Skeletal muscle tissue (tissue), 4 donors: ENCODE data around the gene CMKLR1. TPM values are rescaled to one million over a fixed set of nuclear protein-coding genes. Genes with fewer than 3 reads are reported as not detected.

ENCODE experiments used
- H3K27ac ChIP-seq: one replicate; pipeline ENCODE4 v1.7.0; 2013; ENCODE audit warnings: mild to moderate bottlenecking, low read depth, low read length, inconsistent platforms
- H3K27me3 ChIP-seq, 3 donors: one replicate each; pipeline ENCODE4 v1.7.0; 2013; ENCODE audit warnings: low read length in 3 of 3; ENCODE audit not compliant: control insufficient read depth in 3 of 3, insufficient read depth in 3 of 3
- H3K36me3 ChIP-seq, 3 donors: one replicate each; pipeline ENCODE4 v1.7.0; 2013; ENCODE audit warnings: low read length in 3 of 3; ENCODE audit not compliant: control insufficient read depth in 3 of 3, insufficient read depth in 3 of 3
- H3K4me1 ChIP-seq, 3 donors: one replicate each; pipeline ENCODE4 v1.7.0; 2013; ENCODE audit warnings: low read length in 3 of 3, mild to moderate bottlenecking in 3 of 3; ENCODE audit not compliant: control insufficient read depth in 3 of 3, insufficient read depth in 3 of 3
- H3K4me3 ChIP-seq, 3 donors: one replicate each; pipeline ENCODE4 v1.7.0; 2013; ENCODE audit warnings: low read length in 3 of 3
- H3K9ac ChIP-seq, 3 donors: one replicate each; pipeline ENCODE4 v1.7.0; 2013; ENCODE audit warnings: low read length in 3 of 3, mild to moderate bottlenecking in 3 of 3, moderate library complexity in 2 of 3, low read depth in 1 of 3
- H3K9me3 ChIP-seq, 3 donors: one replicate each; pipeline ENCODE4 v1.7.0; 2013; ENCODE audit warnings: low read length in 3 of 3; ENCODE audit not compliant: control insufficient read depth in 3 of 3
- total RNA-seq: library from RNA; depleted of rRNA; stranded (reverse); fragments of >200 nt; gene quantifications from one replicate; pipeline ENCODE4 v1.2.3, GENCODE V29; 2014
- donor health status: Osteomylitis.

The CMKLR1 gene
- total RNA-seq, 1 donor from 2014 or later: 5.7 TPM

- no peak overlapping the region for H3K27ac ChIP-seq
- peaks cover 0 to 2% (median 1%) of the 10 kb centered on the region in 3 donors for H3K9me3 ChIP-seq
- H3K4me1 ChIP-seq: peaks cover 15 to 29% (median 17%) of the 10 kb centered on the region in 3 donors
- no peak overlapping the region for H3K9ac ChIP-seq
- H3K27me3 ChIP-seq: peaks cover 0 to 2% (median 0%) of the 10 kb centered on the region in 3 donors
- no peak overlapping the region for H3K4me3 ChIP-seq
- H3K36me3 ChIP-seq: peaks cover 0 to 5% (median 0%) of the 10 kb centered on the region in 3 donors
These were observed 14.1 kb downstream of the CMKLR1 start for GRCh38 chr12:108325018-108325358.

GRCh38 chr12:108324351-108325017 is 14.6 kb downstream of the CMKLR1 start:
- no peak overlapping the region for H3K4me3 ChIP-seq
- peaks cover 0 to 3% (median 0%) of the 10 kb centered on the region in 3 donors for H3K36me3 ChIP-seq
- no peak overlapping the region for H3K9ac ChIP-seq
- no peaks in the 10 kb centered on the region for H3K9me3 ChIP-seq
- H3K27ac ChIP-seq: no peak overlapping the region
- H3K27me3 ChIP-seq: peaks cover 0 to 2% (median 0%) of the 10 kb centered on the region in 3 donors
- H3K4me1 ChIP-seq: peaks cover 15 to 29% (median 17%) of the 10 kb centered on the region in 3 donors

- H3K36me3 ChIP-seq: peaks cover 0 to 3% (median 0%) of the 10 kb centered on the region in 3 donors
- no peak overlapping the region for H3K27ac ChIP-seq
- no peaks in the 10 kb centered on the region for H3K9me3 ChIP-seq
- no peak overlapping the region for H3K4me3 ChIP-seq
- peaks cover 13 to 25% (median 17%) of the 10 kb centered on the region in 3 donors for H3K4me1 ChIP-seq
- H3K9ac ChIP-seq: no peak overlapping the region
- H3K27me3 ChIP-seq: peaks cover 0 to 2% (median 0%) of the 10 kb centered on the region in 3 donors
These were observed 15.5 kb downstream of the CMKLR1 start for GRCh38 chr12:108323581-108323980.

GRCh38 chr12:108322998-108323397 is 16.1 kb downstream of the CMKLR1 start:
- H3K36me3 ChIP-seq: peaks cover 0 to 3% (median 0%) of the 10 kb centered on the region in 3 donors
- peaks cover 7 to 20% (median 12%) of the 10 kb centered on the region in 3 donors for H3K4me1 ChIP-seq
- no peak overlapping the region for H3K27ac ChIP-seq
- no peak overlapping the region for H3K9ac ChIP-seq
- peaks cover 0 to 2% (median 0%) of the 10 kb centered on the region in 3 donors for H3K27me3 ChIP-seq
- no peaks in the 10 kb centered on the region for H3K9me3 ChIP-seq
- no peak overlapping the region for H3K4me3 ChIP-seq

GRCh38 chr12:108321688-108322087 is 17.4 kb downstream of the CMKLR1 start:
- peaks cover 0 to 12% (median 5%) of the 10 kb centered on the region in 3 donors for H3K4me1 ChIP-seq
- H3K36me3 ChIP-seq: peaks cover 0 to 3% (median 0%) of the 10 kb centered on the region in 3 donors
- no peak overlapping the region for H3K9ac ChIP-seq
- H3K27me3 ChIP-seq: peaks cover 0 to 2% (median 0%) of the 10 kb centered on the region in 3 donors
- no peak overlapping the region for H3K4me3 ChIP-seq
- H3K27ac ChIP-seq: no peak overlapping the region
- no peaks in the 10 kb centered on the region for H3K9me3 ChIP-seq

GRCh38 chr12:108320507-108321293 is 18.4 kb downstream of the CMKLR1 start:
- no peak overlapping the region for H3K9ac ChIP-seq
- H3K4me1 ChIP-seq: peaks cover 0 to 7% (median 3%) of the 10 kb centered on the region in 3 donors
- H3K4me3 ChIP-seq: no peak overlapping the region
- H3K9me3 ChIP-seq: no peaks in the 10 kb centered on the region
- peaks cover 0 to 3% (median 0%) of the 10 kb centered on the region in 3 donors for H3K36me3 ChIP-seq
- H3K27me3 ChIP-seq: peaks cover 0 to 2% (median 0%) of the 10 kb centered on the region in 3 donors
- H3K27ac ChIP-seq: no peak overlapping the region

GRCh38 chr12:108319277-108320234 is 19.6 kb downstream of the CMKLR1 start:
- H3K9ac ChIP-seq: no peak overlapping the region
- H3K36me3 ChIP-seq: peaks cover 0 to 3% (median 0%) of the 10 kb centered on the region in 3 donors
- no peak overlapping the region for H3K4me3 ChIP-seq
- H3K9me3 ChIP-seq: no peaks in the 10 kb centered on the region
- peaks cover 0 to 3% (median 0%) of the 10 kb centered on the region in 3 donors for H3K4me1 ChIP-seq
- no peak overlapping the region for H3K27ac ChIP-seq
- peaks cover 0 to 2% (median 0%) of the 10 kb centered on the region in 3 donors for H3K27me3 ChIP-seq

- H3K36me3 ChIP-seq: peaks cover 0 to 2% (median 0%) of the 10 kb centered on the region in 3 donors
- no peak overlapping the region for H3K27ac ChIP-seq
These were observed 20.4 kb downstream of the CMKLR1 start for GRCh38 chr12:108318472-108319275.

More at GRCh38 chr12:108318472-108319275, 20.4 kb downstream of the CMKLR1 start:
- no peak overlapping the region for H3K4me3 ChIP-seq
- no peak overlapping the region for H3K9ac ChIP-seq
- no peaks in the 10 kb centered on the region for H3K9me3 ChIP-seq
- peaks cover 0 to 7% (median 2%) of the 10 kb centered on the region in 3 donors for H3K4me1 ChIP-seq
- H3K27me3 ChIP-seq: peaks cover 0 to 2% (median 0%) of the 10 kb centered on the region in 3 donors
